GM15510 (cell line): Measurements from ENCODE around the gene ACSS1.
A peak's percentile ranks its signal among the peaks of the same experiment; 100 is the strongest.

Experiments
- POLR2A ChIP-seq: IDR thresholded peaks from 3 replicates; pipeline ENCODE4 v1.6.1; 2011; ENCODE audit warnings: borderline replicate concordance; ENCODE audit not compliant: insufficient read length; ENCODE audit errors: extremely low read depth

ACSS1 gene

DNA sequence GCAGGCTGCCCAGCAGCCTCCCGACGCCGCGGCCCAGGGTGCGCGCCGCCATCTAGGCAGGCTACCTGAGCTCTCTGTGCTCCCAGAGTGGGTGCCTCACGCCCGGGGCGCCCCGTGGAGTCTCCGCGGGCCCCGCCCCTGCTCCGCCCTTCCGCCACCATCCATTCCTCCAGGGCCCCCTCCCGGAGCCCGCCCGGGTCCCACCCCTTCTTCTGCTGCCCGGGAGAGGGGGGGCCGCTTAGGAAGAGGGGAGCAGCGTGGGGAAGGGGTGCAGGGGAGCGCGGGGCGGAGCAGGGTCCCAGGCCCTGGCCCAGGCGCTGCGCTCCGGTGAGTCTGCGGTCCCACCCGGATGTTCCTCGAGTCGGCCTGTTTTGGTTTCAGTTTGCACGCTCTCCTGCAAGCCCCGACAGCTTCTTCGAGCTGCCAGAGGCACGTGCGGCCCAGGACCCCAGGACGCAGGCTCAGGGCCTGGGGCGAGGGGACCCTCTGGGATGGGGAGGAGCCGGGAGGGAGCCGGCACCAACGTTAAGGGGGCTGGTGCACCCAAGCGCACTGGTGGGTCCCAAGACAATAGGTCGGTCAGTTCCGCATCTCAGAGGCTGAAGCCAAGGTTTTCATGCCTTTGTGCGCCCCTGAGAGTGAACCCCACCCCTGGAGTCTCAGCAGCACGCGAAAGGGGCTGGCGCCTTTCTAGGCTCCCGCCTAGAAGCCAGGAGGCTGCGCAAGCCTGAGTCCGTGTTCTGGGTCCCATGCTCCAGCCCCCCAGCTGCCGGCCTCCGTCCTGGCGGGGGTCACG lies at the start of gene ACSS1:
TSS of gene ACSS1 (minus strand) at position 89 of the 796 bp plus-strand sequence. CDS start at position 52, 37 bp downstream.
- peak; percentile 77 for TF ChIP-seq POLR2A

- TF ChIP-seq POLR2A = no peak
These were observed 45.6 kb upstream of the ACSS1 start for GRCh38 chr20:25103526-25103925.

DNA sequence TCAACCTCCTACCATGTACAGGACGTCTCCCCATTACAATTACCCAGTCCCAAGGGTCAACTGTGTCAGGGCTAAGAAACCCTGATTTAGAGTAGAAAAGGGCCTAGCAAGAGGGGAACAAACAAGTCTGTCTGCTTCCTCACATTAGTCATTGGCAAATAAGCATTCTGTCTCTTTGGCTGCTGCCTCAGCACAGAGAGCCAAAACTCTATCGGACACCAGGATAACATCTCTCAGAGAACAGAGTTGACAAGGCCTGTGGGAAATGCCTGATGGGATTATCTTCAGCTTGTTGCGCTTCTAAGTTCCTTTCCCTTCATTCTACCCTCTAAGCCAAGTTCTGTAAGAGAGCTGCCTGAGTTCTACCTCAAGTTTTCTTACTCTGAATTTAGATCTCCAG lies 43.0 kb upstream of the ACSS1 start:
- TF ChIP-seq POLR2A = no peak

DNA sequence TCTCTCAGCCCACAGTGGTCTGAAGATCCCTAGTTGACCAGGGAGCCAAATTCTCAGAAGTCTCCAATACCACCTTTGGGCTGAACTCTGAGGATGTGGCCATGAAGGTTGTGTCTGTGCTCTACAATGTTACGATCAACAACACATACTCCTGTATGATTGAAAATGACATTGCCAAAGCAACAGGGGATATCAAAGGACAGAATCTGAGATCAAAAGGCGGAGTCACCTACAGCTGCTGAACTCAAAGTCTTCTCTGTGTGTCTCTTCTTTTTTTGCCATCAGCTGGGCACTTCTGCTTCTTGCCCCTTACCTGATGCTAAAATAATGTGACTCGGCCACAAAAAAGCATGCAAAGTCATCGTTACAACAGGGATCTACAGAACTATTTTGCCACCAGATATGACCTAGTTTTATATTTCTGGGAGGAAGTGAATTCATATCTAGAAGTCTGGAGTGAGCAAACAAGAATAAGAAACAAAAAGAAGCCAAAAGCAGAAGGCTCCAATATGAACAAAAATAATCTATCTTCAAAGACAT lies 41.7 kb upstream of the ACSS1 start:
- TF ChIP-seq POLR2A = no peak

DNA sequence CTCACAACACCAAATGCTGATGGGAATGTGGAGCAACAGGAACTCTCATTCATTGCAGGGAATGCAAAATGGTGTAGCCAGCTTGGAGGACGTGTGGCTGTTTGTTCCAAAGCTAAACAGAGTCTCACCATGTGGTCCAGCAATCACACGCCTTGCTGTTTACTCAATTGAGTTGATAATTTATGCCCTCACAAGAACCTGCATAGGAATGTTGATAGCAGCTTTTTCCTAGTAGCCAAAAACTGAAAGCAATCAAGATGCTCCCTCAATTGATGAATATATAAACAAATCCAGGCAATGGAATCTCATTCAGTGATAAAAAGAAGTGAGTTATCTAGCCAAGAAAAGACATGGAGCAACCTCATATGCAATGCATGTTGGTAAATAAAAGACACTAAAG lies 39.6 kb upstream of the ACSS1 start:
- no peak for TF ChIP-seq POLR2A

- TF ChIP-seq POLR2A = no peak
These were observed 32.8 kb upstream of the ACSS1 start for GRCh38 chr20:25090492-25091429.

DNA sequence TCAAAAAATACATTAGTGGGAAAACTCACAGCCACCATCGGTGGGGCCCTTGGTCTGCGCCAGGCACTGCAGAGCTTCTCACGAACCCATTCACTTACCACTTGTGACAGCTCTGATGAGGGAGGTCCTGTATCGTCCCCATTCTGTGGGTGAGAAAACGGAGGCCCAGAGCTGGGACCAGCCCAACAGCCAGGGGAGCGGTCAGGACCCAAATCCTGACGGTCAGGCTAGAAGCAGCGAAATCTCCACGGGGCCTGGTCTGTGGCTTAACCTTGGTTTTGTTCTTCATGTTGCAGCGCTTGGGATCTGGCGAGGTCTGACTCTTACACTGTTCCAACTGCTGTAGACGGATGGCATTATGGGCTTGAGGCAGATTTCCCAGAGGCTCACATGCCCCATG lies 31.7 kb upstream of the ACSS1 start:
- no peak for TF ChIP-seq POLR2A

DNA sequence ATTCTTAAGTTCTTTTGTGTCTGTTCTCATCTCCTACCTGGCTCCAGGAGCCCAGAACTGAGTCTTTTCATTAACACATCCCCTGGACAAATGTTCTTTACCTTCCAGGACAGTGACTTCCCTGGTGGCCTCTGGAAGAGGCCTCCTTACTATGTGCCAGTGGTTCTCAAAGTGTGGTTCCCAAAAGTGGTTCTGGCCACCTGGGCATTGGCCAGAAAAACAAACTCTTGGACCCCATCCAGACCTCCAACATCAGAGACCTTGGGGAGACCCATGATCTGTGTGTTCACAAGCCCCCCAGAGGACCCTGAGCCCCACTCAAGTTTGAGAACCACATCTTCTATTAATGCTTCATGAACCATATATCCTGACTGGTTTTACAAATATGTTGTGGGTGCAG lies 31.2 kb upstream of the ACSS1 start:
- no peak for TF ChIP-seq POLR2A

DNA sequence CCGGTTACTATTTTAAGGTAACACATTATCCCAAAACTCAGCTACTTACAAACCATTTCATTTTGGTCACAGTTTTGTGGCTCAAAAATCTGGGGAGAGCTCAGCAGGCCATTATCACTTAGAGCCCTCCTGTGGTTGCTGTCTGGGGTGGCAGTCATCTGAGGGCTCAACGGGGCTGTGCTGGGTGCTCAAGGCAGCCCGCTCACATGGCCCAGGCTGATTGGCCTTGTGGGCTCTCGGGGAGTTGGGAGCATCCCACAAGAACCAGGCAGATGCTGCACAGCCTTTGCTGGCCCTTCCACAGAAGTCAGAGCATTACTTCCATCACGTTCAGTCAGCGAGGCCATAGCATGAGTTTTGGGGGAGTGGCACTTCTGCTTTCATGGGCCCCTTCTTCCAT lies 30.3 kb upstream of the ACSS1 start:
- no peak for TF ChIP-seq POLR2A

DNA sequence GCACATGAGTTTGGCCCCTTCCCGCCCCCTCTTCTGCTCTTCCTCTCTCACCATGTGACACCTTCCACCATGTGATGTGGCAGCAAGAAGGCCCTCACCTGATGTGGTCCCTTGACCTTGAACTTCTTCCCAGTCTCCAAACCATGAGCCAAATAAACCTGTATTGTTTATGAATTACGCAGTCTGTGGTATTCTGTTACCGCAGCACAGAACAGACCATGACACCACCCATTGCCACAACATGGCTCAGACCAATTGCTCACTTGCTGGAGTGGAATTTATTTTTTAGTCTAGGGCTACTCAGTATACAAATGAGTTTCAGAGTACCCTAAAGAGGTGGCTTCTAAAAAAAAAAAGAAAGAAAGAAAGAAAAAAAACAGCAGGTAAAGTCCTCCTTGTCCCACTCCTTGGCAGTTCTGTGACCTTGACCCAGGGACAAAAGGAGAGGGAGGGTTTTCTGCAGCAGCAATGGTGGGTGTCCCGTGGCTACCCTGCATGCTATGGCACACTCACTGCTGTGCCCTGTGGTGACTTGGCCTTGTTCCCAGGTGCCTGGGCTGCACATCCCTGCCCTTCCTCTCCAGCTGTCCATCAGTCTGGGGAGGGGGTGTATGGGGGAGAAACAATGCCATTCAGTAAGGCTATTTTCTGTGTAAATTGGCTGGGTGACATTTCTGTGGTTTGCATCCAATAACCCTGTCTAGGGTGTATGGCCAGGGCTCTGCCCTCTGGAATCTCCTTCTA lies 29.4 kb upstream of the ACSS1 start:
- no peak for TF ChIP-seq POLR2A

DNA sequence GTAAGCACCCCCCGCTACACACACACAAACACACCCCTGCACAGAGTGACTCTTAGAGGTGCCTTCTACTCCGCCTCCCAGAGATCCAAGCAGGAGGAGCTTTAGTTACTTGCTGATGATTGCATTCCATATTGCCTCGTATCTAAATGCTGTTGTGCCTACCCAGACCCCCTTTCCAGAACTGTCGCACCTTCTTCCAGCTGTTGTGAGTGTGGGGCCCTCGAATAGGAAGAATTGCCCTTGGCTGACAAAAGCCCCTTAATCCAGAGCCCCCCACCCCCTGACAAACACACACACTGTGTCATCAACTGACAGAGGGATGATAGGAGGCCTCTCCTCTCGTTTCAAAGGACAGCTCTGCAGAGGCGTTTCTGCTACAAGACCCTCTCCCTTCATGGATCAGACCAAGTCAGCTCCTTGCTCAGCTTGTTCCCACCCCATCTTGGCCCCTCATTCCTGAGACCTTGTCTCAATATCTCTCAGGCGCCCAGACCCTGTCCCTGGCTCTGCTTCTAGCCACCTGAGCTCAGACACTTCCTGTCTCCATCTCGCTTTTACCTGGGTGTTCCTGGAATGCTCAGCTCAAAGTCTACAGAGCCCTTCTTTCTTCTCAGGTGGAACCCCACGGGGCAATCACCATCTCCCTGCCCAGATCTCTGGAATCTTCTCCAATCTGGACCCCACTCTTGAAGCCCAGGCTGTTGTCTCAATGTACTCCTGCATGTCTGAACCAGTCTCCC lies 28.0 kb upstream of the ACSS1 start:
- TF ChIP-seq POLR2A = no peak

DNA sequence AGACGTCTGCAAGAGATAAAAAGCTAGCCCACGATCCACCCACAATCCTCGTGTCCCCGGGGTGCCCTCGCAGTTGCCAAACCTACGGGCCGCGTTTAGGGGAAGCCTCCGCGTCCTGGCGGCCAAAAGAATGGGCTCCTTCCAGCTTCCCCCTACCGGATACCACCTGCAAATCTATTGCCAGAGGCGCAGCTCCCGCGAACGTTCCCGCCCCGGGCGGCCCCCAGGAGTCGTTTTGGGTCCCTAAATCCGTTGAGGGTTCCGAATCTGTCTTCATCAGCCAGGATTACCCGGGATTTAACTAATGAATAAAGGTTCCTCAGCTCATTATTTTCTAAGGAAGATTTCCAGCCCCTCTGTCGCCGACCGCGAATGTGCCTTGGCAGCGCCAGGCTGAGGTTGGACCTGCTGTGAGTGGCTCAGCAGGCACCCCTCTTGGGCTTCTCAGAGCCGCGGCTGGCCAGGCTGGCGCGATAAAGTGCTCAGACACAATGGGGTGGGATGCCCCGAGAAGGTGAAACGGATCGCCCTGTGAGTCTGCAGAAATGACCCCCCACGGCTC lies 26.8 kb upstream of the ACSS1 start:
- no peak for TF ChIP-seq POLR2A

GRCh38 chr20:25083773-25084625 lies 26.1 kb upstream of the ACSS1 start:
- TF ChIP-seq POLR2A = no peak
